ENCODE results near the gene NSDHL. TPM values are rescaled to one million over a fixed set of nuclear protein-coding genes. Genes with fewer than 3 reads are reported as not detected.

Gene NSDHL
- total RNA-seq, 1 experiment from 2014 or later = 22.1 TPM

DNA sequence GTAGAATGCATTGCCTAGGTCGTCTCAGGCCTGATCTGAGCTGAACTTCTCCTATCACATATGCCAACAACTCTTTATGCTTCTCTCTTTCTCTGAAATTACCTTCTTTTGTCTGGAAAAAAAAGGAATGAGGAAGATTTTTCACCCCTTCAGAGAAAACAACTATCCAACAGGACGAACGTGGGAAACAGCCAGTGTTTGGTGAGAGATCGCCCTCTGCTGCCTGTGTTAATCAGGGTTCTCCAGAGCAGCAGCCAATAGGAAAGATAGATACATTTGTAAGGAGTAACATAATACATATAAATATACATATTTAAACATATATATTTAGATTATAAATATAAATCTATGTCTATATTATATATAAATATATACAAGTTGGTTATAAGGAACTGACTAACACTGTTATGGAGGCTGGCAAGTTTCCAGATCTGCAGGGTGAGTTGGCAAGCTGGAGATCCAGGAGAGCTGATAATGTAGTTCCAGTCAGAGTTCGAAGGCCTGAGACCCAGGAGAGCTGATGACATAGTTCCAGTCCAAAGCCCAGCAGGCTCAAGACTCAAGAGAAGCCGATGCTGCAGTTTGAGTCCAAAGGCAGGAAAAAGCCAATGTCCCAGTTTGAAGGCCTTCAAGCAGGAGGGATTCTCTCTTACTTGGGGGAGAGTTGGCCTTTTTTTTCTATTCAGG lies 13.6 kb upstream of the NSDHL start:
- Histone ChIP-seq H3K9me3 (ENCODE audit: control insufficient read depth in 1 of 2, insufficient read depth in 1 of 2, low read depth in 1 of 2, low read length in 2 of 2) (no peaks in the 10 kb centered on the region), H3K36me3 (ENCODE audit: control insufficient read depth in 1 of 2, insufficient read depth in 2 of 2, low read length in 2 of 2) (no peaks in the 10 kb centered on the region), H3K79me2 (ENCODE audit: insufficient read depth, low read length) (no peaks in the 10 kb centered on the region), H4K20me1 (ENCODE audit: insufficient read depth) (no peaks in the 10 kb centered on the region), H3K4me1 (ENCODE audit: control insufficient read depth in 1 of 2, insufficient read depth in 2 of 2, low read length in 2 of 2) (no peaks in the 10 kb centered on the region), H3K27ac (ENCODE audit: low read depth, low read length) (no peak overlapping the region), H3K4me3 (replicated peaks in 1 of 2; ENCODE audit: low read depth in 1 of 2, low read length in 2 of 2) (no peak overlapping the region), H3K9ac (ENCODE audit: low read length) (no peak overlapping the region), H3K4me2 (ENCODE audit: low read length) (no peak overlapping the region), H2AFZ (ENCODE audit: low read depth, low read length, poor library complexity, severe bottlenecking) (no peak overlapping the region), H3K27me3 (ENCODE audit: insufficient read depth, low read length) (no peaks in the 10 kb centered on the region), H3K9me2 (ENCODE audit: insufficient read depth) (no peaks in the 10 kb centered on the region)
- no peak for TF ChIP-seq TCF7L2 (IDR thresholded peaks at IDR 0.05; ENCODE audit: borderline replicate concordance, extremely low read depth, insufficient read depth, insufficient read length)
- no peak for TF ChIP-seq ELF1 (IDR thresholded peaks at IDR 0.05; ENCODE audit: borderline replicate concordance, low read depth)
- TF ChIP-seq, protein P1, sequence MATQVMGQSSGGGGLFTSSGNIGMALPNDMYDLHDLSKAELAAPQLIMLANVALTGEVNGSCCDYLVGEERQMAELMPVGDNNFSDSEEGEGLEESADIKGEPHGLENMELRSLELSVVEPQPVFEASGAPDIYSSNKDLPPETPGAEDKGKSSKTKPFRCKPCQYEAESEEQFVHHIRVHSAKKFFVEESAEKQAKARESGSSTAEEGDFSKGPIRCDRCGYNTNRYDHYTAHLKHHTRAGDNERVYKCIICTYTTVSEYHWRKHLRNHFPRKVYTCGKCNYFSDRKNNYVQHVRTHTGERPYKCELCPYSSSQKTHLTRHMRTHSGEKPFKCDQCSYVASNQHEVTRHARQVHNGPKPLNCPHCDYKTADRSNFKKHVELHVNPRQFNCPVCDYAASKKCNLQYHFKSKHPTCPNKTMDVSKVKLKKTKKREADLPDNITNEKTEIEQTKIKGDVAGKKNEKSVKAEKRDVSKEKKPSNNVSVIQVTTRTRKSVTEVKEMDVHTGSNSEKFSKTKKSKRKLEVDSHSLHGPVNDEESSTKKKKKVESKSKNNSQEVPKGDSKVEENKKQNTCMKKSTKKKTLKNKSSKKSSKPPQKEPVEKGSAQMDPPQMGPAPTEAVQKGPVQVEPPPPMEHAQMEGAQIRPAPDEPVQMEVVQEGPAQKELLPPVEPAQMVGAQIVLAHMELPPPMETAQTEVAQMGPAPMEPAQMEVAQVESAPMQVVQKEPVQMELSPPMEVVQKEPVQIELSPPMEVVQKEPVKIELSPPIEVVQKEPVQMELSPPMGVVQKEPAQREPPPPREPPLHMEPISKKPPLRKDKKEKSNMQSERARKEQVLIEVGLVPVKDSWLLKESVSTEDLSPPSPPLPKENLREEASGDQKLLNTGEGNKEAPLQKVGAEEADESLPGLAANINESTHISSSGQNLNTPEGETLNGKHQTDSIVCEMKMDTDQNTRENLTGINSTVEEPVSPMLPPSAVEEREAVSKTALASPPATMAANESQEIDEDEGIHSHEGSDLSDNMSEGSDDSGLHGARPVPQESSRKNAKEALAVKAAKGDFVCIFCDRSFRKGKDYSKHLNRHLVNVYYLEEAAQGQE (IDR thresholded peaks at IDR 0.05; ENCODE audit: low read depth) = no peak
- TF ChIP-seq ZBTB33 (IDR thresholded peaks at IDR 0.05; ENCODE audit: extremely low read depth, insufficient replicate concordance, low read length) = no peak
- TF ChIP-seq CTCF (IDR thresholded peaks at IDR 0.05 in 2 of 3, conservative IDR thresholded peaks at IDR 0.05 in 1 of 3; ENCODE audit: borderline replicate concordance in 1 of 3, insufficient read depth in 1 of 3, low read depth in 2 of 3, low read length in 2 of 3) = peak; percentile 47 to 52 (median 51); a peak in 5 of 6 replicates
- no peak for TF ChIP-seq POLR2AphosphoS5 (IDR thresholded peaks at IDR 0.05; ENCODE audit: low read depth, low read length)
- TF ChIP-seq RAD21 (IDR thresholded peaks at IDR 0.05; ENCODE audit: low read depth) = peak; percentile 63
- no peak for TF ChIP-seq ZFX (IDR thresholded peaks at IDR 0.05)
- no peak for TF ChIP-seq POLR2A (IDR thresholded peaks at IDR 0.05; ENCODE audit: borderline replicate concordance, extremely low read depth, insufficient read depth, insufficient read length)
- intact Hi-C loops (cut with micrococcal nuclease) = loop anchor here (1.0 kb wide), 1 partner anchor 175 kb away; no protein-coding TSS in a partner anchor
- ATAC-seq = peak; percentile 78
- ChIA-PET RAD21 (ENCODE audit: low non-redundant PET in 1 of 2, low total read pairs in 2 of 2, uncharacterized antibody in 2 of 2, unreplicated experiment in 2 of 2) (no interaction called here), POLR2A (no interaction called here), CTCF (interaction anchor here (1.1 kb wide), 1 partner anchor 175 kb away, joined by 4 read pairs; no protein-coding TSS in a partner anchor)
- no peak for DNase-seq (ENCODE audit: low read depth, low spot score)
- BruUV-seq (replicated peaks) = no TSS peak
